H9 (cell line): ENCODE data around the gene PRKAG2. TPM values are rescaled to one million over a fixed set of nuclear protein-coding genes. Genes with fewer than 3 reads are reported as not detected.

Experiments
- DNase-seq: peaks from one replicate; pipeline ENCODE4 v3.0.0-alpha.2; 2017
- H2AFZ ChIP-seq: one replicate; pipeline ENCODE4 v1.6.1; 2013; ENCODE audit warnings: mild to moderate bottlenecking, low read length, control low read depth, moderate library complexity
- H2AK5ac ChIP-seq: 2 replicates; pipeline ENCODE4 v1.6.1; 2013; ENCODE audit warnings: low read length, control low read depth, mixed read lengths; ENCODE audit not compliant: insufficient read length
- H2BK120ac ChIP-seq: one replicate; pipeline ENCODE4 v1.6.1; 2013; ENCODE audit warnings: low read depth, mild to moderate bottlenecking, low read length, control low read depth, inconsistent platforms; ENCODE audit not compliant: poor library complexity, severe bottlenecking
- H2BK12ac ChIP-seq: 2 replicates; pipeline ENCODE4 v1.6.1; 2013; ENCODE audit warnings: low read length, control low read depth, mixed read lengths, low read depth; ENCODE audit not compliant: insufficient read length
- H2BK15ac ChIP-seq: 2 replicates; pipeline ENCODE4 v1.6.1; 2013; ENCODE audit warnings: low read depth, low read length, control low read depth
- H2BK20ac ChIP-seq: one replicate; pipeline ENCODE4 v1.6.1; 2013; ENCODE audit warnings: low read depth, mild to moderate bottlenecking, low read length, control low read depth, inconsistent platforms; ENCODE audit not compliant: poor library complexity, severe bottlenecking
- H2BK5ac ChIP-seq: 2 replicates; pipeline ENCODE4 v1.6.1; 2013; ENCODE audit warnings: low read length, control low read depth, mixed read lengths; ENCODE audit not compliant: insufficient read length
- H3K14ac ChIP-seq: 2 replicates; pipeline ENCODE4 v1.6.1; 2013; ENCODE audit warnings: low read length, control low read depth; ENCODE audit not compliant: insufficient read depth
- H3K18ac ChIP-seq: 2 replicates; pipeline ENCODE4 v1.6.1; 2013; ENCODE audit warnings: low read depth, mild to moderate bottlenecking, mixed read lengths, low read length, control low read depth; ENCODE audit not compliant: insufficient read length
- H3K23ac ChIP-seq: 2 replicates; pipeline ENCODE4 v1.6.1; 2013; ENCODE audit warnings: low read length, control low read depth, mixed read lengths, low read depth; ENCODE audit not compliant: insufficient read length
- H3K23me2 ChIP-seq: 2 replicates; pipeline ENCODE4 v1.6.1; 2013; ENCODE audit warnings: low read depth, mild to moderate bottlenecking, mixed read lengths, low read length, control low read depth; ENCODE audit not compliant: insufficient read length, poor library complexity, severe bottlenecking
- H3K27ac ChIP-seq: 2 replicates; pipeline ENCODE4 v1.5.1; 2013; ENCODE audit warnings: low read length, control low read depth, mixed read lengths, low read depth; ENCODE audit not compliant: insufficient read length
- H3K27me3 ChIP-seq: 2 replicates; pipeline ENCODE4 v1.6.1; 2013; ENCODE audit warnings: low read length, control low read depth, inconsistent platforms; ENCODE audit not compliant: insufficient read depth
- H3K4ac ChIP-seq: 2 replicates; pipeline ENCODE4 v1.6.1; 2013; ENCODE audit warnings: low read depth, mild to moderate bottlenecking, control low read depth, inconsistent platforms, low read length, moderate library complexity
- H3K4me1 ChIP-seq: 2 replicates; pipeline ENCODE4 v1.6.1; 2013; ENCODE audit warnings: low read length, control low read depth, inconsistent platforms; ENCODE audit not compliant: insufficient read depth
- H3K4me2 ChIP-seq: 2 replicates; pipeline ENCODE4 v1.6.1; 2013; ENCODE audit warnings: low read length, control low read depth, mixed read lengths; ENCODE audit not compliant: insufficient read length, insufficient read depth
- H3K56ac ChIP-seq: 2 replicates; pipeline ENCODE4 v1.6.1; 2013; ENCODE audit warnings: low read depth, mild to moderate bottlenecking, mixed read lengths, low read length, control low read depth; ENCODE audit not compliant: insufficient read length
- H3K79me1 ChIP-seq: 2 replicates; pipeline ENCODE4 v1.6.1; 2013; ENCODE audit warnings: low read depth, mild to moderate bottlenecking, moderate library complexity, low read length, control low read depth, inconsistent platforms; ENCODE audit not compliant: insufficient read depth, poor library complexity, severe bottlenecking
- H3K79me2 ChIP-seq: 2 replicates; pipeline ENCODE4 v1.6.1; 2013; ENCODE audit warnings: low read length, control low read depth, inconsistent platforms; ENCODE audit not compliant: insufficient read depth
- H3K9ac ChIP-seq: 2 replicates; pipeline ENCODE4 v1.6.1; 2013; ENCODE audit warnings: low read length, control low read depth, mixed read lengths; ENCODE audit not compliant: insufficient read length; ENCODE audit errors: extremely low read depth
- H3K9me3 ChIP-seq: one replicate; pipeline ENCODE4 v1.6.1; 2013; ENCODE audit warnings: low read depth, low read length, inconsistent platforms; ENCODE audit not compliant: control insufficient read depth
- H3T11ph ChIP-seq: one replicate; pipeline ENCODE4 v1.6.1; 2013; ENCODE audit warnings: mild to moderate bottlenecking, low read length, control low read depth, inconsistent platforms
- H4K20me1 ChIP-seq: one replicate; pipeline ENCODE4 v1.6.1; 2013; ENCODE audit not compliant: control insufficient read depth, insufficient read length, insufficient read depth
- H4K5ac ChIP-seq: 2 replicates; pipeline ENCODE4 v1.6.1; 2013; ENCODE audit warnings: low read depth, mild to moderate bottlenecking, mixed read lengths, low read length, control low read depth; ENCODE audit not compliant: insufficient read length
- H4K8ac ChIP-seq: replicated peaks from 2 replicates; pipeline ENCODE4 v1.6.1; 2013; ENCODE audit warnings: low read length, control low read depth, mixed read lengths, low read depth; ENCODE audit not compliant: insufficient read length
- H4K91ac ChIP-seq: 2 replicates; pipeline ENCODE4 v1.6.1; 2013; ENCODE audit warnings: low read depth, mild to moderate bottlenecking, moderate library complexity, mixed read lengths, low read length, control low read depth; ENCODE audit not compliant: insufficient read length
- H3K27ac Mint-ChIP-seq, 3 experiments: 2 replicates in 2 of 3; 3 replicates in 1 of 3; pipeline ENCODE4 v1.8.0; 2020 to 2021; ENCODE audit warnings: mixed read lengths in 3 of 3, mild to moderate bottlenecking in 1 of 3, moderate library complexity in 1 of 3
- H3K27me3 Mint-ChIP-seq: 2 replicates; pipeline ENCODE4 v1.8.0; 2021; ENCODE audit warnings: low read depth, mild to moderate bottlenecking, moderate library complexity, mixed read lengths
- H3K36me3 Mint-ChIP-seq, 3 experiments: 2 replicates in 2 of 3; 3 replicates in 1 of 3; pipeline ENCODE4 v1.8.0; 2020 to 2021; ENCODE audit warnings: low read depth in 3 of 3, mixed read lengths in 3 of 3; ENCODE audit not compliant: insufficient read depth in 1 of 3
- H3K4me1 Mint-ChIP-seq, 2 experiments: 2 replicates each; pipeline ENCODE4 v1.8.0; 2020; ENCODE audit warnings: mixed read lengths in 2 of 2
- H3K4me3 Mint-ChIP-seq, 2 experiments: 2 replicates in 1 of 2; 3 replicates in 1 of 2; pipeline ENCODE4 v1.8.0; 2020 to 2021; ENCODE audit warnings: mild to moderate bottlenecking in 2 of 2, mixed read lengths in 2 of 2, moderate library complexity in 1 of 2
- H3K9me3 Mint-ChIP-seq, 2 experiments: 2 replicates in 1 of 2; 3 replicates in 1 of 2; pipeline ENCODE4 v1.8.0; 2020; ENCODE audit warnings: mild to moderate bottlenecking in 2 of 2, mixed read lengths in 2 of 2, moderate library complexity in 1 of 2
- whole genome bisulfite sequencing: extraction: QIAGEN DNeasy Blood & Tissue Kit; methylation state at CpG from one replicate; pipeline ENCODE4 v1.1.7; 2013; ENCODE audit warnings: missing lambda C conversion rate, low lambda C conversion rate, mixed read lengths; ENCODE audit not compliant: insufficient read length; ENCODE audit errors: extremely low coverage; 5-methylcytosine and 5-hydroxymethylcytosine counted together
- total RNA-seq: library from RNA; stranded (reverse); gene quantifications from 2 replicates; pipeline ENCODE4 v1.2.1, GENCODE V29; 2021
- TF ChIP-seq, protein P1 (sequence below): fragments of 200-600 bp; sonication (generic); conservative IDR thresholded peaks from 3 replicates; pipeline ENCODE4 v1.8.0; 2021; ENCODE audit warnings: antibody characterized with exemption, mild to moderate bottlenecking

The PRKAG2 gene
- total RNA-seq, 1 experiment from 2014 or later, result 11.8 TPM

DNA sequence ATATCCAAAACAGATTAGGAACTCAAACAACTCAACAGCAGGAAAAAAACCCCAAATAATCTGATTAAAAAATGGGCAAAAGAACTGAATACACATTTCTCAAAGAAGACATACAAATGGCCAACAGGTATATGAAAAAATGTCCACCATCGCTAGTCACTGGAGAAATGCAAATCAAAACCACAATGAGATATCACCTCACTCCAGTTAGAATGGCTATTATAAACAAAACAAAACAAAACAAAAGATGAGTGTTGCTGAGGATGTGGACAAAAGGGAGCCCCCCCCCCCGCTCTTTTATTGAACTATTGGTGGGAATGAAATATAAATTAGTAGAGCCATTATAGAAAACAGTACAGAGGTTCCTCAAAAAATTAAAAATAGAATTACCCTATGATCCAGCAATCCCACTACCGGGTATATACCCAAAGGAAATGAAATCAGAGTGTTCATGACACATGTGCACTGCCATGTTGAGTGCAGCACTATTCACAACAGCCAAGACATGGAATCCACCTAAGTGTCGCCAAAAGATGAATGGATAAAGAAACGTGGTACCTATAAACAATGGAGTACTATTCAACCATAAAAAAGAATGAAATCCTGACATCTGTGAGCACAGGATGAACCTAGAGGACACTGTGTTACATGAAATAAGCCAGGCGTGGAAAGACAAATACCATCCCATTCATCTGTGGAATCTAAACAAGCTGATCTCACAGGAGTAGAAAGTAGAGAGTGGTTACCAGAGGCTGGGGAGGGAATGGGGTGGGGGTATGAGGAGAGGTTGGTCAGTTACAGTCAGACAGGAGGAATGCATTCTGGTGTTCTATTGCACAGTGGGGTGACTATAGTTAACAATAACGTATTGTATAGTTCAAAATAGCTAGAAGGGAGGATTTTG lies 279.1 kb downstream of the PRKAG2 start:
- DNase-seq, result no peak
- H2BK12ac ChIP-seq, result no peak overlapping the region
- no peak overlapping the region for H3K23ac ChIP-seq
- H3K79me1 ChIP-seq, result no peaks in the 10 kb centered on the region
- no peak overlapping the region for H4K8ac ChIP-seq
- H3K27me3 Mint-ChIP-seq, result no peaks in the 10 kb centered on the region
- no peak overlapping the region for H2BK5ac ChIP-seq
- H3K79me2 ChIP-seq, result no peaks in the 10 kb centered on the region
- no peaks in the 10 kb centered on the region; the same call in 1 of the 2 replicates for H3K4me1 ChIP-seq
- H3K4me2 ChIP-seq, result no peak overlapping the region
- no peak overlapping the region for H2BK120ac ChIP-seq
- no peak overlapping the region; a peak in 1 of 7 replicates for H3K27ac Mint-ChIP-seq
- H3K9me3 Mint-ChIP-seq, result no peaks in the 10 kb centered on the region
- no peak overlapping the region for H3T11ph ChIP-seq
- H4K5ac ChIP-seq, result no peak overlapping the region
- H2BK20ac ChIP-seq, result no peak overlapping the region
- H3K14ac ChIP-seq, result no peak overlapping the region
- H2AK5ac ChIP-seq, result no peak overlapping the region
- no peak overlapping the region for H3K4ac ChIP-seq
- no peak overlapping the region for H3K4me3 Mint-ChIP-seq
- no peak overlapping the region for H2BK15ac ChIP-seq
- no peak overlapping the region for H2AFZ ChIP-seq
- no peak overlapping the region for H3K27ac ChIP-seq
- peaks cover 4 to 9% of the 10 kb centered on the region in 2 experiments; a peak in 2 of 4 replicates for H3K4me1 Mint-ChIP-seq
- H3K9me3 ChIP-seq, result no peaks in the 10 kb centered on the region
- no peaks in the 10 kb centered on the region for H3K23me2 ChIP-seq
- H3K9ac ChIP-seq, result no peak overlapping the region
- WGBS, result no CpG with 5 or more reads among the region's 7 CpGs
- no peaks in the 10 kb centered on the region for H3K36me3 Mint-ChIP-seq
- H4K20me1 ChIP-seq, result no peaks in the 10 kb centered on the region
- H3K18ac ChIP-seq, result no peak overlapping the region
- no peak overlapping the region for H3K56ac ChIP-seq
- H4K91ac ChIP-seq, result no peak overlapping the region
- TF ChIP-seq, protein P1, sequence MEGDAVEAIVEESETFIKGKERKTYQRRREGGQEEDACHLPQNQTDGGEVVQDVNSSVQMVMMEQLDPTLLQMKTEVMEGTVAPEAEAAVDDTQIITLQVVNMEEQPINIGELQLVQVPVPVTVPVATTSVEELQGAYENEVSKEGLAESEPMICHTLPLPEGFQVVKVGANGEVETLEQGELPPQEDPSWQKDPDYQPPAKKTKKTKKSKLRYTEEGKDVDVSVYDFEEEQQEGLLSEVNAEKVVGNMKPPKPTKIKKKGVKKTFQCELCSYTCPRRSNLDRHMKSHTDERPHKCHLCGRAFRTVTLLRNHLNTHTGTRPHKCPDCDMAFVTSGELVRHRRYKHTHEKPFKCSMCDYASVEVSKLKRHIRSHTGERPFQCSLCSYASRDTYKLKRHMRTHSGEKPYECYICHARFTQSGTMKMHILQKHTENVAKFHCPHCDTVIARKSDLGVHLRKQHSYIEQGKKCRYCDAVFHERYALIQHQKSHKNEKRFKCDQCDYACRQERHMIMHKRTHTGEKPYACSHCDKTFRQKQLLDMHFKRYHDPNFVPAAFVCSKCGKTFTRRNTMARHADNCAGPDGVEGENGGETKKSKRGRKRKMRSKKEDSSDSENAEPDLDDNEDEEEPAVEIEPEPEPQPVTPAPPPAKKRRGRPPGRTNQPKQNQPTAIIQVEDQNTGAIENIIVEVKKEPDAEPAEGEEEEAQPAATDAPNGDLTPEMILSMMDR, result no peak
- H3K27me3 ChIP-seq, result no peaks in the 10 kb centered on the region
